RWPE1 (cell line): ENCODE results near the gene LDLRAD4.

Source experiments
- CTCF ChIA-PET: fragments of 350-600 bp; sonication (Branson Sonifier 250); formaldehyde crosslinking; extraction: SDS; loops from one replicate; lab custom pipeline; 2021; lab: Yijun Ruan, JAX
- POLR2A ChIA-PET: fragments of 400-600 bp; formaldehyde crosslinking; extraction: SDS; loops from one replicate; lab custom pipeline; 2020; ENCODE audit warnings: antibody characterized with exemption; ENCODE audit not compliant: low non-redundant PET; lab: Yijun Ruan, JAX
- DNase-seq: peaks from one replicate; pipeline ENCODE4 v3.0.0; 2012; ENCODE audit warnings: low spot score
- H3K27ac ChIP-seq: fragments of 450-650 bp; 2 replicates; pipeline ENCODE4 v1.5.1; 2017
- TF ChIP-seq, protein P1 (sequence below): fragments of 450-650 bp; conservative IDR thresholded peaks from 2 replicates; pipeline ENCODE4 v1.5.1; 2017; ENCODE audit warnings: low read depth, mild to moderate bottlenecking

LDLRAD4 gene

GRCh38 chr18:13649397-13650390 lies 431.1 kb downstream of the LDLRAD4 start:
- CTCF ChIA-PET, result no interaction called here
- no peak overlapping the region for H3K27ac ChIP-seq

GRCh38 chr18:13653746-13654433 lies 435.3 kb downstream of the LDLRAD4 start:
- H3K27ac ChIP-seq, result no peak overlapping the region
- CTCF ChIA-PET, result interaction anchor here (0.6 kb wide), 2 partner anchors 13 to 155 kb away, joined by 3 to 4 read pairs; no protein-coding TSS in a partner anchor
- TF ChIP-seq, protein P1, sequence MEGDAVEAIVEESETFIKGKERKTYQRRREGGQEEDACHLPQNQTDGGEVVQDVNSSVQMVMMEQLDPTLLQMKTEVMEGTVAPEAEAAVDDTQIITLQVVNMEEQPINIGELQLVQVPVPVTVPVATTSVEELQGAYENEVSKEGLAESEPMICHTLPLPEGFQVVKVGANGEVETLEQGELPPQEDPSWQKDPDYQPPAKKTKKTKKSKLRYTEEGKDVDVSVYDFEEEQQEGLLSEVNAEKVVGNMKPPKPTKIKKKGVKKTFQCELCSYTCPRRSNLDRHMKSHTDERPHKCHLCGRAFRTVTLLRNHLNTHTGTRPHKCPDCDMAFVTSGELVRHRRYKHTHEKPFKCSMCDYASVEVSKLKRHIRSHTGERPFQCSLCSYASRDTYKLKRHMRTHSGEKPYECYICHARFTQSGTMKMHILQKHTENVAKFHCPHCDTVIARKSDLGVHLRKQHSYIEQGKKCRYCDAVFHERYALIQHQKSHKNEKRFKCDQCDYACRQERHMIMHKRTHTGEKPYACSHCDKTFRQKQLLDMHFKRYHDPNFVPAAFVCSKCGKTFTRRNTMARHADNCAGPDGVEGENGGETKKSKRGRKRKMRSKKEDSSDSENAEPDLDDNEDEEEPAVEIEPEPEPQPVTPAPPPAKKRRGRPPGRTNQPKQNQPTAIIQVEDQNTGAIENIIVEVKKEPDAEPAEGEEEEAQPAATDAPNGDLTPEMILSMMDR, result no peak
- POLR2A ChIA-PET, result no interaction called here
- DNase-seq, result no peak

More at GRCh38 chr18:13649397-13650390, 431.1 kb downstream of the LDLRAD4 start:
- DNase-seq, result no peak
- POLR2A ChIA-PET, result no interaction called here
- TF ChIP-seq, protein P1, result no peak

DNA sequence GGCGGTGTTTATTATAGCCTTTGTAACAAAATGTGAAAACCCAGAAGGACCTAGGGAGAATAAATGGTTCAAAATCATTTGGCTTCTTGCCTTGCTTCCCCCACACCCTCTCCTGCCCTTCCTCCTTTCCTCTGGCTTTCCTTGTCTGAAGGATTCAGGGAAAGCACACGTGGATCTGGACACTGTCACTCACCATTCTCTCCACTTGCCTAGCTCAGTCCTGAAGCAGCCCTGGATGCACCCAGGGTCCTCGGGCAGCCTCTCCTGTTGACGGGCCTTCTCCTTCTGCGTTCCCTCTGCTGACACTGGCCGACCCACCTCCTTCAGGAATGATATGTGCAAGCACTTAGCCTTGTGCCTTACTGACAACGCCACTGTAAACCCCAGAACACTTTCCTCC lies 439.4 kb downstream of the LDLRAD4 start:
- no peak for DNase-seq
- no peak overlapping the region for H3K27ac ChIP-seq
- TF ChIP-seq, protein P1, result no peak
- ChIA-PET CTCF (interaction anchor here (0.7 kb wide), 1 partner anchor 202 kb away, joined by 3 read pairs; no protein-coding TSS in a partner anchor), POLR2A (no interaction called here)

GRCh38 chr18:13658436-13659204 lies 440.1 kb downstream of the LDLRAD4 start:
- POLR2A ChIA-PET, result no interaction called here
- CTCF ChIA-PET, result interaction anchor here (0.5 to 0.8 kb wide), 2 partner anchors 65 to 135 kb away, joined by 3 read pairs; no protein-coding TSS in a partner anchor
- DNase-seq, result no peak
- H3K27ac ChIP-seq, result no peak overlapping the region
- TF ChIP-seq, protein P1, result no peak

DNA sequence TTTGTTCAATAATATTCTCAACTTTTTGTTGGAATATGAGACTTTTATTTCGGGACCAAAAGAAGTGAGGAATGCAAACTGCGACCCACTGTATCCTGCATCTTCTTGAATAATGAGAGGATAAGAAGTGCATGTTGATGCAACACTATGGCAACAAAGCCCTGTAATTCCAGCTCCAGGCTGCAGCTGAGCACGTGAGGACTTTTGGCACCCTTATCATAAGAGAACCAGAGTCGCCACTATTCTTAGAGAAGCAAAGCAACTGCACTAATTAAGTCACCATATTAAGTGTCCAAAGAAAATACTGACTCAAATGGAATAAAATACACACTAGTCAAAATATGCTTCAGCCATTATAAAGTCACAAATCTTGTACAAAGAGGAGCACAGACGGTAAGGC lies 441.9 kb downstream of the LDLRAD4 start:
- CTCF ChIA-PET, result no interaction called here
- H3K27ac ChIP-seq, result no peak overlapping the region
- no peak for DNase-seq
- TF ChIP-seq, protein P1, result no peak
- POLR2A ChIA-PET, result no interaction called here
